Measurements from ENCODE around the gene MCOLN1. TPM values are rescaled to one million over a fixed set of nuclear protein-coding genes. Genes with fewer than 3 reads are reported as not detected.

MCOLN1 gene
- total RNA-seq, 1 experiment from 2014 or later: 13.1 TPM

- no peaks in the 10 kb centered on the region for H3K4me1 Mint-ChIP-seq (ENCODE audit: low read depth, unreplicated experiment)
- CTCF ChIA-PET: no interaction called here
- TF ChIP-seq, protein P1, sequence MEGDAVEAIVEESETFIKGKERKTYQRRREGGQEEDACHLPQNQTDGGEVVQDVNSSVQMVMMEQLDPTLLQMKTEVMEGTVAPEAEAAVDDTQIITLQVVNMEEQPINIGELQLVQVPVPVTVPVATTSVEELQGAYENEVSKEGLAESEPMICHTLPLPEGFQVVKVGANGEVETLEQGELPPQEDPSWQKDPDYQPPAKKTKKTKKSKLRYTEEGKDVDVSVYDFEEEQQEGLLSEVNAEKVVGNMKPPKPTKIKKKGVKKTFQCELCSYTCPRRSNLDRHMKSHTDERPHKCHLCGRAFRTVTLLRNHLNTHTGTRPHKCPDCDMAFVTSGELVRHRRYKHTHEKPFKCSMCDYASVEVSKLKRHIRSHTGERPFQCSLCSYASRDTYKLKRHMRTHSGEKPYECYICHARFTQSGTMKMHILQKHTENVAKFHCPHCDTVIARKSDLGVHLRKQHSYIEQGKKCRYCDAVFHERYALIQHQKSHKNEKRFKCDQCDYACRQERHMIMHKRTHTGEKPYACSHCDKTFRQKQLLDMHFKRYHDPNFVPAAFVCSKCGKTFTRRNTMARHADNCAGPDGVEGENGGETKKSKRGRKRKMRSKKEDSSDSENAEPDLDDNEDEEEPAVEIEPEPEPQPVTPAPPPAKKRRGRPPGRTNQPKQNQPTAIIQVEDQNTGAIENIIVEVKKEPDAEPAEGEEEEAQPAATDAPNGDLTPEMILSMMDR (IDR thresholded peaks at IDR 0.05; ENCODE audit: unreplicated experiment): no peak
- no peak for DNase-seq
- BruUV-seq (replicated peaks): no TSS peak
- H3K36me3 Mint-ChIP-seq (ENCODE audit: insufficient read depth, unreplicated experiment): peaks cover 16% of the 10 kb centered on the region
- no peak overlapping the region for H3K27ac Mint-ChIP-seq (ENCODE audit: unreplicated experiment)
- no peak overlapping the region for H3K4me3 Mint-ChIP-seq (ENCODE audit: low read depth, unreplicated experiment)
- H3K9me3 Mint-ChIP-seq (ENCODE audit: low read depth, unreplicated experiment): no peaks in the 10 kb centered on the region
- H3K27me3 Mint-ChIP-seq (ENCODE audit: unreplicated experiment): no peaks in the 10 kb centered on the region
- intact Hi-C loops (cut with micrococcal nuclease; ENCODE audit: unreplicated experiment): no loop called here
These were observed 41.5 kb upstream of the MCOLN1 start for GRCh38 chr19:7480970-7481255.

- CTCF ChIA-PET: no interaction called here
These were observed 39.6 kb upstream of the MCOLN1 start for GRCh38 chr19:7482584-7483439.

GRCh38 chr19:7483720-7484201 is 38.7 kb upstream of the MCOLN1 start:
- Mint-ChIP-seq H3K36me3 (ENCODE audit: insufficient read depth, unreplicated experiment) (peaks cover 6% of the 10 kb centered on the region), H3K4me1 (ENCODE audit: low read depth, unreplicated experiment) (no peaks in the 10 kb centered on the region), H3K4me3 (ENCODE audit: low read depth, unreplicated experiment) (no peak overlapping the region), H3K27me3 (ENCODE audit: unreplicated experiment) (no peaks in the 10 kb centered on the region), H3K27ac (ENCODE audit: unreplicated experiment) (no peak overlapping the region), H3K9me3 (ENCODE audit: low read depth, unreplicated experiment) (no peaks in the 10 kb centered on the region)
- DNase-seq: no peak
- intact Hi-C loops (cut with micrococcal nuclease; ENCODE audit: unreplicated experiment): no loop called here
- no TSS peak for BruUV-seq (replicated peaks)
- CTCF ChIA-PET: no interaction called here
- TF ChIP-seq, protein P1 (IDR thresholded peaks at IDR 0.05; ENCODE audit: unreplicated experiment): no peak

More at GRCh38 chr19:7482584-7483439, 39.6 kb upstream of the MCOLN1 start:
- Mint-ChIP-seq H3K4me1 (ENCODE audit: low read depth, unreplicated experiment) (no peaks in the 10 kb centered on the region), H3K36me3 (ENCODE audit: insufficient read depth, unreplicated experiment) (peaks cover 5% of the 10 kb centered on the region), H3K27ac (ENCODE audit: unreplicated experiment) (no peak overlapping the region), H3K4me3 (ENCODE audit: low read depth, unreplicated experiment) (no peak overlapping the region), H3K27me3 (ENCODE audit: unreplicated experiment) (no peaks in the 10 kb centered on the region), H3K9me3 (ENCODE audit: low read depth, unreplicated experiment) (no peaks in the 10 kb centered on the region)
- no peak for DNase-seq
- TF ChIP-seq, protein P1 (IDR thresholded peaks at IDR 0.05; ENCODE audit: unreplicated experiment): no peak
- no TSS peak for BruUV-seq (replicated peaks)
- intact Hi-C loops (cut with micrococcal nuclease; ENCODE audit: unreplicated experiment): no loop called here

GRCh38 chr19:7486923-7487322 is 35.5 kb upstream of the MCOLN1 start:
- H3K27ac Mint-ChIP-seq (ENCODE audit: unreplicated experiment): no peak overlapping the region
- peaks cover 9% of the 10 kb centered on the region for H3K4me1 Mint-ChIP-seq (ENCODE audit: low read depth, unreplicated experiment)
- CTCF ChIA-PET: no interaction called here
- peaks cover 21% of the 10 kb centered on the region for H3K36me3 Mint-ChIP-seq (ENCODE audit: insufficient read depth, unreplicated experiment)
- TF ChIP-seq, protein P1 (IDR thresholded peaks at IDR 0.05; ENCODE audit: unreplicated experiment): no peak
- no peak overlapping the region for H3K4me3 Mint-ChIP-seq (ENCODE audit: low read depth, unreplicated experiment)
- no TSS peak for BruUV-seq (replicated peaks)
- H3K9me3 Mint-ChIP-seq (ENCODE audit: low read depth, unreplicated experiment): no peaks in the 10 kb centered on the region
- no peaks in the 10 kb centered on the region for H3K27me3 Mint-ChIP-seq (ENCODE audit: unreplicated experiment)
- intact Hi-C loops (cut with micrococcal nuclease; ENCODE audit: unreplicated experiment): no loop called here
- no peak for DNase-seq
